Muscle of leg (tissue), 11 donors: Measurements from ENCODE around the gene FRMD8. TPM values are rescaled to one million over a fixed set of nuclear protein-coding genes. Genes with fewer than 3 reads are reported as not detected.
A peak's percentile ranks its signal among the peaks of the same experiment; 100 is the strongest.

Experiments
- DNase-seq: peaks from one replicate; pipeline ENCODE4 v3.0.0; 2013
- H3K27ac ChIP-seq: one replicate; pipeline ENCODE4 v1.5.1; 2013; ENCODE audit warnings: mild to moderate bottlenecking, low read length, control low read depth
- H3K27me3 ChIP-seq: one replicate; pipeline ENCODE4 v1.6.1; 2013; ENCODE audit warnings: low read length; ENCODE audit not compliant: control insufficient read depth, insufficient read depth
- H3K36me3 ChIP-seq: one replicate; pipeline ENCODE4 v1.6.1; 2013; ENCODE audit warnings: low read length; ENCODE audit not compliant: control insufficient read depth, insufficient read depth
- H3K4me1 ChIP-seq: one replicate; pipeline ENCODE4 v1.6.1; 2013; ENCODE audit warnings: low read length; ENCODE audit not compliant: control insufficient read depth, insufficient read depth
- H3K4me3 ChIP-seq: one replicate; pipeline ENCODE4 v1.5.1; 2013; ENCODE audit warnings: low read length, control low read depth
- H3K9me3 ChIP-seq: replicated peaks from 2 replicates; pipeline ENCODE4 v1.6.1; 2013; ENCODE audit warnings: low read depth, low read length; ENCODE audit not compliant: control insufficient read depth
- WGBS: methylation state at CpG from one replicate; pipeline ENCODE4 v1.1.5; 2013; ENCODE audit warnings: missing lambda C conversion rate; ENCODE audit not compliant: insufficient coverage; 5-methylcytosine and 5-hydroxymethylcytosine counted together
- polyA plus RNA-seq, 8 donors: library from polyadenylated mRNA; unstranded; fragments of 120-200 nt; gene quantifications; one replicate each; pipeline versions ENCODE4 v1.2.1 to v1.2.3, GENCODE V29; 2013; ENCODE audit warnings: inconsistent platforms in 1 of 8, low replicate concordance in 1 of 8; ENCODE audit not compliant: insufficient read length in 8 of 8, insufficient read depth in 1 of 8
- total RNA-seq: library from RNA; stranded (reverse); fragments of 120-200 nt; gene quantifications from one replicate; pipeline ENCODE4 v1.2.4, GENCODE V29; 2013

The FRMD8 gene
- total and polyA plus RNA-seq, 9 donors, result 8.2 to 12.4 (median 10.1) TPM

GRCh38 chr11:65430406-65431217 is 44.2 kb downstream of the FRMD8 start:
- DNase-seq, result peak; percentile 71

GRCh38 chr11:65431451-65432099 is 45.1 kb downstream of the FRMD8 start:
- H3K4me1 ChIP-seq, result peaks cover 21% of the 10 kb centered on the region
- WGBS, result no CpG with 5 or more reads among the region's 4 CpGs
- no peak overlapping the region for H3K27ac ChIP-seq

More at GRCh38 chr11:65430406-65431217, 44.2 kb downstream of the FRMD8 start:
- peaks cover 29% of the 10 kb centered on the region for H3K36me3 ChIP-seq
- no CpG with 5 or more reads among the region's 6 CpGs for WGBS
- no peaks in the 10 kb centered on the region for H3K27me3 ChIP-seq
- no peak overlapping the region for H3K4me3 ChIP-seq
- peak overlapping the region; percentile 86 for H3K27ac ChIP-seq
- H3K9me3 ChIP-seq, result no peaks in the 10 kb centered on the region
- H3K4me1 ChIP-seq, result peaks cover 23% of the 10 kb centered on the region

GRCh38 chr11:65432100-65432650 is 45.7 kb downstream of the FRMD8 start:
- no peak overlapping the region for H3K27ac ChIP-seq
- H3K4me1 ChIP-seq, result peaks cover 15% of the 10 kb centered on the region
- no peaks in the 10 kb centered on the region for H3K27me3 ChIP-seq
- H3K4me3 ChIP-seq, result no peak overlapping the region
- H3K36me3 ChIP-seq, result peaks cover 36% of the 10 kb centered on the region
- no peak for DNase-seq
- no CpG with 5 or more reads among the region's 2 CpGs for WGBS
- no peaks in the 10 kb centered on the region for H3K9me3 ChIP-seq

More at GRCh38 chr11:65431451-65432099, 45.1 kb downstream of the FRMD8 start:
- Histone ChIP-seq H3K4me3 (no peak overlapping the region), H3K36me3 (peaks cover 39% of the 10 kb centered on the region), H3K27me3 (no peaks in the 10 kb centered on the region), H3K9me3 (no peaks in the 10 kb centered on the region)
- no peak for DNase-seq

- Histone ChIP-seq H3K27ac (no peak overlapping the region), H3K4me1 (peaks cover 9% of the 10 kb centered on the region), H3K4me3 (no peak overlapping the region), H3K36me3 (peaks cover 36% of the 10 kb centered on the region), H3K27me3 (no peaks in the 10 kb centered on the region), H3K9me3 (no peaks in the 10 kb centered on the region)
- no peak for DNase-seq
- WGBS, result no CpG with 5 or more reads among the region's 1 CpG
Observed at GRCh38 chr11:65432686-65433582, 46.5 kb downstream of the FRMD8 start.

GRCh38 chr11:65433657-65434056 is 47.2 kb downstream of the FRMD8 start:
- DNase-seq, result no peak
- Histone ChIP-seq H3K27ac (no peak overlapping the region), H3K4me3 (no peak overlapping the region), H3K4me1 (peaks cover 9% of the 10 kb centered on the region), H3K9me3 (no peaks in the 10 kb centered on the region), H3K36me3 (peaks cover 40% of the 10 kb centered on the region), H3K27me3 (no peaks in the 10 kb centered on the region)
- WGBS, result no CpG with 5 or more reads among the region's 2 CpGs

GRCh38 chr11:65434057-65434666 is 47.7 kb downstream of the FRMD8 start:
- H3K27me3 ChIP-seq, result no peaks in the 10 kb centered on the region
- 100% methylated on average over 2 of the region's 6 CpGs for WGBS
- peaks cover 43% of the 10 kb centered on the region for H3K36me3 ChIP-seq
- H3K4me3 ChIP-seq, result no peak overlapping the region
- H3K27ac ChIP-seq, result no peak overlapping the region
- DNase-seq, result no peak
- H3K9me3 ChIP-seq, result no peaks in the 10 kb centered on the region
- H3K4me1 ChIP-seq, result peaks cover 8% of the 10 kb centered on the region

- Histone ChIP-seq H3K36me3 (peaks cover 41% of the 10 kb centered on the region), H3K4me3 (no peak overlapping the region), H3K9me3 (no peaks in the 10 kb centered on the region), H3K27ac (no peak overlapping the region), H3K4me1 (peaks cover 4% of the 10 kb centered on the region), H3K27me3 (no peaks in the 10 kb centered on the region)
- no CpG with 5 or more reads among the region's 5 CpGs for WGBS
- DNase-seq, result no peak
Observed at GRCh38 chr11:65434667-65435410, 48.4 kb downstream of the FRMD8 start.

GRCh38 chr11:65435411-65435931 is 49.0 kb downstream of the FRMD8 start:
- peaks cover 40% of the 10 kb centered on the region for H3K36me3 ChIP-seq
- H3K27ac ChIP-seq, result no peak overlapping the region

GRCh38 chr11:65435981-65436411 is 49.6 kb downstream of the FRMD8 start:
- H3K9me3 ChIP-seq, result no peaks in the 10 kb centered on the region

More at GRCh38 chr11:65435411-65435931, 49.0 kb downstream of the FRMD8 start:
- DNase-seq, result no peak
- Histone ChIP-seq H3K4me1 (no peaks in the 10 kb centered on the region), H3K27me3 (no peaks in the 10 kb centered on the region), H3K4me3 (no peak overlapping the region), H3K9me3 (no peaks in the 10 kb centered on the region)
- whole genome bisulfite sequencing, result 91% methylated on average over 7 of the region's 9 CpGs

More at GRCh38 chr11:65435981-65436411, 49.6 kb downstream of the FRMD8 start:
- Histone ChIP-seq H3K27me3 (no peaks in the 10 kb centered on the region), H3K4me3 (no peak overlapping the region), H3K27ac (no peak overlapping the region), H3K4me1 (no peaks in the 10 kb centered on the region), H3K36me3 (peaks cover 41% of the 10 kb centered on the region)
- no peak for DNase-seq
- WGBS, result 93% methylated on average over 8 of the region's 8 CpGs
